Retinal pigment epithelial cell (primary cell): ENCODE data around the gene PSPN.
A peak's percentile ranks its signal among the peaks of the same experiment; 100 is the strongest.
"Not testable (repeated sequence)": the region's sequence is repeated elsewhere in the genome, so short reads cannot be mapped to it uniquely, and the experiment has no call there.

Source experiments
- DNase-seq: peaks from one replicate; pipeline ENCODE4 v3.0.0-alpha.2; 2010; ENCODE audit warnings: low read depth
- H3K4me3 ChIP-seq: 2 replicates; pipeline ENCODE4 v1.5.1; 2011; ENCODE audit warnings: mild to moderate bottlenecking, low read length, control low read depth, moderate library complexity
- CTCF ChIP-seq: conservative IDR thresholded peaks from 2 replicates; pipeline ENCODE4 v1.5.1; 2011; ENCODE audit warnings: low read depth, low read length, control low read depth, inconsistent platforms

Gene PSPN

GRCh38 chr19:6362351-6362801 lies 13.4 kb downstream of the PSPN start:
- DNase-seq, result no peak
- no peak for TF ChIP-seq CTCF
- peak overlapping the region; percentile 76 for H3K4me3 ChIP-seq

GRCh38 chr19:6362027-6362350 lies 13.7 kb downstream of the PSPN start:
- H3K4me3 ChIP-seq, result peak overlapping the region; percentile 76
- no peak for TF ChIP-seq CTCF
- DNase-seq, result no peak

GRCh38 chr19:6360857-6361216 lies 14.9 kb downstream of the PSPN start:
- H3K4me3 ChIP-seq, result peak overlapping the region; percentile 76

GRCh38 chr19:6360445-6360844 lies 15.3 kb downstream of the PSPN start:
- DNase-seq, H3K4me3 ChIP-seq: not testable (repeated sequence)

More at GRCh38 chr19:6360857-6361216, 14.9 kb downstream of the PSPN start:
- not testable (repeated sequence) for DNase-seq

- no peak for DNase-seq
- TF ChIP-seq CTCF, result no peak
- H3K4me3 ChIP-seq, result no peak overlapping the region
These were observed 16.0 kb downstream of the PSPN start for GRCh38 chr19:6359568-6360341.

GRCh38 chr19:6358003-6358402 lies 17.7 kb downstream of the PSPN start:
- no peak for DNase-seq
- TF ChIP-seq CTCF, result no peak
- no peak overlapping the region for H3K4me3 ChIP-seq

- no peak for DNase-seq
- H3K4me3 ChIP-seq, result no peak overlapping the region
- no peak for TF ChIP-seq CTCF
These were observed 18.6 kb downstream of the PSPN start for GRCh38 chr19:6357174-6357573.

- not testable (repeated sequence) for H3K4me3 ChIP-seq, DNase-seq
These were observed 20.3 kb downstream of the PSPN start for GRCh38 chr19:6355321-6356040.
